ENCODE measurements around the gene TTLL3. TPM values are rescaled to one million over a fixed set of nuclear protein-coding genes. Genes with fewer than 3 reads are reported as not detected.
"Not testable (repeated sequence)": the region's sequence is repeated elsewhere in the genome, so short reads cannot be mapped to it uniquely, and the experiment has no call there.

The TTLL3 gene
- total RNA-seq, 1 experiment from 2014 or later: 79.3 TPM

- not testable (repeated sequence) for H3K79me2 ChIP-seq (ENCODE audit: low read length); H2AFZ ChIP-seq (ENCODE audit: low read length); H4K20me1 ChIP-seq (ENCODE audit: insufficient read depth, low read depth, low read length); H3K4me1 ChIP-seq (ENCODE audit: low read length); H3K36me3 ChIP-seq (ENCODE audit: insufficient read depth, low read length); H3K9me3 ChIP-seq (ENCODE audit: low read length); H3K4me2 ChIP-seq (ENCODE audit: low read depth, low read length, poor library complexity, severe bottlenecking); H3K27me3 ChIP-seq (ENCODE audit: low read length); DNase-seq; H3K4me3 ChIP-seq (ENCODE audit: low read length); H3K9ac ChIP-seq (ENCODE audit: low read length); H3K27ac ChIP-seq (ENCODE audit: low read length); H3K9me2 ChIP-seq (replicated peaks; ENCODE audit: insufficient read depth, low read length)
Observed at GRCh38 chr3:9865125-9865637, 55.1 kb downstream of the TTLL3 start.

- no peaks in the 10 kb centered on the region for H3K9me3 ChIP-seq (ENCODE audit: low read length)
- H3K36me3 ChIP-seq (ENCODE audit: insufficient read depth, low read length): no peaks in the 10 kb centered on the region
- no peak overlapping the region for H3K9ac ChIP-seq (ENCODE audit: low read length)
- no peak overlapping the region for H3K27ac ChIP-seq (ENCODE audit: low read length)
- H3K4me1 ChIP-seq (ENCODE audit: low read length): no peaks in the 10 kb centered on the region
- no peak overlapping the region for H2AFZ ChIP-seq (ENCODE audit: low read length)
- H4K20me1 ChIP-seq (ENCODE audit: insufficient read depth, low read depth, low read length): no peaks in the 10 kb centered on the region
- no peak overlapping the region for H3K4me3 ChIP-seq (ENCODE audit: low read length)
- H3K27me3 ChIP-seq (ENCODE audit: low read length): no peaks in the 10 kb centered on the region
- DNase-seq: no peak
- H3K4me2 ChIP-seq (ENCODE audit: low read depth, low read length, poor library complexity, severe bottlenecking): no peak overlapping the region
- H3K9me2 ChIP-seq (replicated peaks; ENCODE audit: insufficient read depth, low read length): no peaks in the 10 kb centered on the region
- H3K79me2 ChIP-seq (ENCODE audit: low read length): no peaks in the 10 kb centered on the region
Observed at GRCh38 chr3:9866639-9867038, 56.6 kb downstream of the TTLL3 start.

GRCh38 chr3:9867106-9867505 is 57.0 kb downstream of the TTLL3 start:
- Histone ChIP-seq H3K9me2 (replicated peaks; ENCODE audit: insufficient read depth, low read length) (no peaks in the 10 kb centered on the region), H3K4me2 (ENCODE audit: low read depth, low read length, poor library complexity, severe bottlenecking) (no peak overlapping the region), H3K79me2 (ENCODE audit: low read length) (no peaks in the 10 kb centered on the region), H3K9ac (ENCODE audit: low read length) (no peak overlapping the region), H3K36me3 (ENCODE audit: insufficient read depth, low read length) (no peaks in the 10 kb centered on the region), H3K9me3 (ENCODE audit: low read length) (no peaks in the 10 kb centered on the region), H3K4me3 (ENCODE audit: low read length) (no peak overlapping the region), H3K27me3 (ENCODE audit: low read length) (no peaks in the 10 kb centered on the region), H3K4me1 (ENCODE audit: low read length) (no peaks in the 10 kb centered on the region), H2AFZ (ENCODE audit: low read length) (no peak overlapping the region), H4K20me1 (ENCODE audit: insufficient read depth, low read depth, low read length) (no peaks in the 10 kb centered on the region), H3K27ac (ENCODE audit: low read length) (no peak overlapping the region)
- DNase-seq: no peak

DNA sequence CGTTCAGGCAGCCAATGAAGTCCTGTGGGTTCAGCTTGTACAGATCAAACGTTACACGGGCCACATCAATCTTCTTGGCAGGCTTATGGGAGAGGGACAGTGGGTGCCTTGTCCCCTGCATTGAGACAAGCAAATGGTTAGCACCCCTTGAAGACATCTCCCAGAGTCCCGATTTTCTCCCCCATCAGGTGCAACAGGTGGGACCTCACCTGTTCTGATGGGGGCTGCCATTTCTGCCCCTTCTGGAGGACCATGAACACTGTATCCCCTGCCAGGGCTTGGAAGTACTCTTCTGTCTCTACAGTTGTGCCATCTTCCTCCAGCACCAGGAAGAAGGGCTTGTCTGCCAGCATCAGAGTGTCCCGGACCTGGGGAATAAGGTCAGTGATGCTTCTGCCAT is 59.9 kb downstream of the TTLL3 start:
- DNase-seq: no peak
- Histone ChIP-seq H3K9ac (ENCODE audit: low read length) (no peak overlapping the region), H3K27ac (ENCODE audit: low read length) (no peak overlapping the region), H2AFZ (ENCODE audit: low read length) (no peak overlapping the region), H3K9me3 (ENCODE audit: low read length) (no peaks in the 10 kb centered on the region), H3K36me3 (ENCODE audit: insufficient read depth, low read length) (no peaks in the 10 kb centered on the region), H3K4me2 (ENCODE audit: low read depth, low read length, poor library complexity, severe bottlenecking) (no peak overlapping the region), H3K79me2 (ENCODE audit: low read length) (no peaks in the 10 kb centered on the region), H4K20me1 (ENCODE audit: insufficient read depth, low read depth, low read length) (no peaks in the 10 kb centered on the region), H3K27me3 (ENCODE audit: low read length) (no peaks in the 10 kb centered on the region), H3K4me3 (ENCODE audit: low read length) (no peak overlapping the region), H3K9me2 (replicated peaks; ENCODE audit: insufficient read depth, low read length) (no peaks in the 10 kb centered on the region), H3K4me1 (ENCODE audit: low read length) (no peaks in the 10 kb centered on the region)

DNA sequence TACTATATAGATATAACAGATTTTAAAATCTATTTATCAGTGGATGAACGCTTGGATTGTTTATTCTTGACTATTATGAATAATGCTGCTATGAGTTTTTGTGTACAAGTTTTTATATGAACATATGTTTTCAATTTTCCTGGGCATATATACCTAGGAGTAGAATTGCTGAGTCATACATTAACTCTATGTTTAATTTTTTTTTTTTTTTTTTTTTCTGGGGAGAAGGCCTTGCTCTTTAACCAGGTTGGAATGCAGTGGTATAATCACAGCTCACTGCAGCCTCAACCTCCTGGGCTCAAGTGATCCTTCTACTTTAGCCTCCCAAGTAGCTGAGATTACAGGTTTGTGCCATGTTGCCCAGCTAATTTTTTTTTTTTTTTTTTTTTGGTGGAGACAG is 60.9 kb downstream of the TTLL3 start:
- Histone ChIP-seq H3K4me1 (ENCODE audit: low read length) (no peaks in the 10 kb centered on the region), H3K27ac (ENCODE audit: low read length) (no peak overlapping the region), H3K9ac (ENCODE audit: low read length) (no peak overlapping the region), H3K4me2 (ENCODE audit: low read depth, low read length, poor library complexity, severe bottlenecking) (no peak overlapping the region), H3K9me3 (ENCODE audit: low read length) (no peaks in the 10 kb centered on the region), H3K4me3 (ENCODE audit: low read length) (no peak overlapping the region), H3K9me2 (replicated peaks; ENCODE audit: insufficient read depth, low read length) (no peaks in the 10 kb centered on the region), H3K79me2 (ENCODE audit: low read length) (no peaks in the 10 kb centered on the region), H4K20me1 (ENCODE audit: insufficient read depth, low read depth, low read length) (no peaks in the 10 kb centered on the region), H2AFZ (ENCODE audit: low read length) (no peak overlapping the region), H3K36me3 (ENCODE audit: insufficient read depth, low read length) (no peaks in the 10 kb centered on the region), H3K27me3 (ENCODE audit: low read length) (no peaks in the 10 kb centered on the region)
- no peak for DNase-seq

DNA sequence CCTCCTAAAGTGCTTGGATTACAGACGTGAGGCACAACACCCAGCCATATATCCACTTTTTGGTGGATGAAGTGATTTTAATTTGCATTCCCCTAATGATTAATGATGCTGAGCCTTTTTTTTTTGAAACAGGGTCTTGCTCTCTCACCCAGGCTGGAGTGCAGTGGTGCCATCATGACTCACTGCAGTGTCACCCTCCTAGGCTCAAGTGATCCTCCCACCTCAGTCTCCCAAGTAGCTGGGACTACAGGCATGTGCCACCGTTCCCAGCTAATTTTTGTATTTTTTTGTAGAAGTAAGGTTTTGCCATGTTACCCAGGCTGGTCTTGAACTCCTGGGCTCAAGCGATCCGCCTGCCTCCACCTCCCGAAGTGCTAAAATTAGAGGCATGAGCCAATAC is 62.0 kb downstream of the TTLL3 start:
- H3K36me3 ChIP-seq (ENCODE audit: insufficient read depth, low read length); H3K27ac ChIP-seq (ENCODE audit: low read length); H3K9ac ChIP-seq (ENCODE audit: low read length); DNase-seq; H3K9me3 ChIP-seq (ENCODE audit: low read length); H3K4me3 ChIP-seq (ENCODE audit: low read length); H3K4me2 ChIP-seq (ENCODE audit: low read depth, low read length, poor library complexity, severe bottlenecking); H3K79me2 ChIP-seq (ENCODE audit: low read length); H3K27me3 ChIP-seq (ENCODE audit: low read length); H3K9me2 ChIP-seq (replicated peaks; ENCODE audit: insufficient read depth, low read length); H4K20me1 ChIP-seq (ENCODE audit: insufficient read depth, low read depth, low read length); H3K4me1 ChIP-seq (ENCODE audit: low read length); H2AFZ ChIP-seq (ENCODE audit: low read length): not testable (repeated sequence)

DNA sequence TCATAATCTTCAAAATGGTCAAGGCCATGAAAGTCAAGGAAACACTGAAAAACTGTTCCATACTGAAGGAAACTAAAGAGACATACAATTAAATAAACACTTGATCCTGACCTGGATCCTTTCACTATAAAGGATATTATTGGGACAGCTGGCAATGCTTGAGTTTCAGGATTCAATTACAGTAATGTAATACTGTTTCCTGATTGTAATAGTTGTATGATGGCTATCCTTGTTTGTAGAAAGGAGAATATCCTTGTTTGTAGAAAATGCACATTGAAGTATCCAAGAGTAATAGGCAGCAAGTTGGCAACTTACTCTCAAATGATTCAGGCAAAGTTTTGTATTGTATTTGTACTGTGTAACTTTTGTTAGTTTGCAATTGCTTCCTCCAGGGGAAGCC is 65.4 kb downstream of the TTLL3 start:
- no peak overlapping the region for H3K27ac ChIP-seq (ENCODE audit: low read length)
- H4K20me1 ChIP-seq (ENCODE audit: insufficient read depth, low read depth, low read length): no peaks in the 10 kb centered on the region
- no peak overlapping the region for H3K4me2 ChIP-seq (ENCODE audit: low read depth, low read length, poor library complexity, severe bottlenecking)
- DNase-seq: no peak
- H3K36me3 ChIP-seq (ENCODE audit: insufficient read depth, low read length): no peaks in the 10 kb centered on the region
- H3K27me3 ChIP-seq (ENCODE audit: low read length): no peaks in the 10 kb centered on the region
- no peaks in the 10 kb centered on the region for H3K9me2 ChIP-seq (replicated peaks; ENCODE audit: insufficient read depth, low read length)
- no peak overlapping the region for H2AFZ ChIP-seq (ENCODE audit: low read length)
- H3K9me3 ChIP-seq (ENCODE audit: low read length): no peaks in the 10 kb centered on the region
- H3K79me2 ChIP-seq (ENCODE audit: low read length): no peaks in the 10 kb centered on the region
- H3K9ac ChIP-seq (ENCODE audit: low read length): no peak overlapping the region
- H3K4me1 ChIP-seq (ENCODE audit: low read length): no peaks in the 10 kb centered on the region
- no peak overlapping the region for H3K4me3 ChIP-seq (ENCODE audit: low read length)

DNA sequence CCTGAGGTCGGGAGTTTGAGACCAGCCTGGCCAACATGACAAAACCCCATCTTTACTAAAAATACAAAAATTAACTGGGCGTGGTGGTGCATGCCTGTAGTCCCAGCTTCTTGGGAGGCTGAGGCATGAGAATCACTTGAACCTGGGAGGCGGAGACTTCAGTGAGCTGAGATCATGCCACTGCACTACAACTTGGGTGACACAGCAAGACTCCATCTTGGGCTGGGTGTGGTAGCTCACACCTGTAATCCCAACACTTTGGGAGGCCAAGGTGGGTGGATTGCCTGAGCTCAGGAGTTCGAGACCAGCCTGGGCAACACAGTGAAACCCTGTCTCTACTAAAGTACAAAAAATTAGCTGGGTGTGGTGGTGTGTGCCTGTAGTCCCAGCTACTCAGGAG is 66.2 kb downstream of the TTLL3 start:
- H3K9me2 ChIP-seq (replicated peaks; ENCODE audit: insufficient read depth, low read length); H3K36me3 ChIP-seq (ENCODE audit: insufficient read depth, low read length); H2AFZ ChIP-seq (ENCODE audit: low read length); H4K20me1 ChIP-seq (ENCODE audit: insufficient read depth, low read depth, low read length); H3K27me3 ChIP-seq (ENCODE audit: low read length); DNase-seq; H3K79me2 ChIP-seq (ENCODE audit: low read length); H3K9me3 ChIP-seq (ENCODE audit: low read length); H3K4me3 ChIP-seq (ENCODE audit: low read length); H3K9ac ChIP-seq (ENCODE audit: low read length); H3K4me2 ChIP-seq (ENCODE audit: low read depth, low read length, poor library complexity, severe bottlenecking); H3K27ac ChIP-seq (ENCODE audit: low read length); H3K4me1 ChIP-seq (ENCODE audit: low read length): not testable (repeated sequence)

GRCh38 chr3:9876991-9877390 is 66.9 kb downstream of the TTLL3 start:
- Histone ChIP-seq H3K36me3 (ENCODE audit: insufficient read depth, low read length) (no peaks in the 10 kb centered on the region), H2AFZ (ENCODE audit: low read length) (no peak overlapping the region)
- no peak for DNase-seq

More at GRCh38 chr3:9876991-9877390, 66.9 kb downstream of the TTLL3 start:
- Histone ChIP-seq H3K79me2 (ENCODE audit: low read length) (no peaks in the 10 kb centered on the region), H3K4me1 (ENCODE audit: low read length) (no peaks in the 10 kb centered on the region), H3K9me3 (ENCODE audit: low read length) (no peaks in the 10 kb centered on the region), H3K4me3 (ENCODE audit: low read length) (no peak overlapping the region), H3K9me2 (replicated peaks; ENCODE audit: insufficient read depth, low read length) (no peaks in the 10 kb centered on the region), H3K27ac (ENCODE audit: low read length) (no peak overlapping the region), H4K20me1 (ENCODE audit: insufficient read depth, low read depth, low read length) (no peaks in the 10 kb centered on the region), H3K27me3 (ENCODE audit: low read length) (no peaks in the 10 kb centered on the region), H3K9ac (ENCODE audit: low read length) (no peak overlapping the region), H3K4me2 (ENCODE audit: low read depth, low read length, poor library complexity, severe bottlenecking) (no peak overlapping the region)

Measured in Karpas-422 (cell line).